NCI-H460 (cell line): Measurements from ENCODE around the gene ACOT8. TPM values are rescaled to one million over a fixed set of nuclear protein-coding genes. Genes with fewer than 3 reads are reported as not detected.
"Not testable (repeated sequence)": the region's sequence is repeated elsewhere in the genome, so short reads cannot be mapped to it uniquely, and the experiment has no call there.

ENCODE experiments used
- DNase-seq: peaks from one replicate; pipeline ENCODE4 v3.0.0-alpha.2; 2016; ENCODE audit warnings: low read depth; ENCODE audit errors: extremely low read depth
- polyA plus RNA-seq: library from polyadenylated mRNA; depleted of rRNA; stranded (reverse); fragments of >200 nt; gene quantifications from 2 replicates; pipeline ENCODE4 v1.2.3, GENCODE V29; 2014; cell fraction: nucleus; rRNA removed
- total RNA-seq: library from RNA; depleted of rRNA; stranded (reverse); fragments of >200 nt; shearing (Covaris generic); gene quantifications from 2 replicates; pipeline ENCODE4 v1.2.3, GENCODE V29; 2014; rRNA removed

ACOT8 gene
- total RNA-seq: 21.1 and 21.6 TPM in 2 replicates
- 24.4 and 38.4 TPM in 2 replicates for polyA plus RNA-seq

DNA sequence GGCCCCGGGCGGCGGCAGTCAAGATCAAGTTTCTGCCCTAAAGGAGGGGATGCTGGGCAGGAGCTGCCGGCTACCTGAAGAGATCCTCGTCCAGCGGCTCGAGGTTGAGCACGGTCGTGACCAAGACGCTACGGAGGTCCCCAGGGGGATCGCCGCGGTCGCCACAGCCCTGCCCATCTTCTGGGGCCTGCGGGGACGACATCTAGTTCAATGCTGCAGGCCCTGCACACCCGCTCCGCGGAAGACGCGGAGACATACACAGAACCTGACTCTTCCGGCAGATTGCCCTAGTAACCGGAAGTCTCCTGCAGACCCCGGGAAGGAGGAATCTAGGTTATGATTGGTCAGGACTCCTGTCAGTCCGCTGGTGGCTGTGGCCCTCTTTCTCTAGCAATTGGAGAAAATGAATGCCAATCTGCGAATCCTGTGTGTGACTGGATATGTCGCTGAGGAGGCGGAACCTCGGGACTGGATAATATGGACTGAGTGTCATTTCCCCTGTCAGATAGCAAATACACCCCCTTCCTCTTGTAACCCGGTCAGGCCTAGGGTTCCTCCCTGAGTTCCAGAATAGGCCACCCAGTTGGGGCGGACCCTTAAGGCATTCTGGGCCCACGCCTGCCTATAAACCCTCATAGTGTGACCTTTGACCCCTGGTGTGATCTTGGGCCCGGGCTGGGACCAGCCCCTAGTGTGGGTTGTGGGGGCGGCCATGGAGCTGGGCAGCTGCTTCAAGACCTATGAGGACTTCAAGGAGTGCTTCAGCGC is at the start of gene ACOT8, which contains the start of gene ZSWIM3:
Gene ACOT8, minus strand, starts transcription at position 279 of the 768 bp plus-strand sequence. Its CDS starts 77 bp downstream, at position 202.
Gene ZSWIM3, plus strand, starts transcription at position 501 of the 768 bp plus-strand sequence. Its CDS starts 212 bp downstream, at position 713.
- peak; percentile 100 for DNase-seq

DNA sequence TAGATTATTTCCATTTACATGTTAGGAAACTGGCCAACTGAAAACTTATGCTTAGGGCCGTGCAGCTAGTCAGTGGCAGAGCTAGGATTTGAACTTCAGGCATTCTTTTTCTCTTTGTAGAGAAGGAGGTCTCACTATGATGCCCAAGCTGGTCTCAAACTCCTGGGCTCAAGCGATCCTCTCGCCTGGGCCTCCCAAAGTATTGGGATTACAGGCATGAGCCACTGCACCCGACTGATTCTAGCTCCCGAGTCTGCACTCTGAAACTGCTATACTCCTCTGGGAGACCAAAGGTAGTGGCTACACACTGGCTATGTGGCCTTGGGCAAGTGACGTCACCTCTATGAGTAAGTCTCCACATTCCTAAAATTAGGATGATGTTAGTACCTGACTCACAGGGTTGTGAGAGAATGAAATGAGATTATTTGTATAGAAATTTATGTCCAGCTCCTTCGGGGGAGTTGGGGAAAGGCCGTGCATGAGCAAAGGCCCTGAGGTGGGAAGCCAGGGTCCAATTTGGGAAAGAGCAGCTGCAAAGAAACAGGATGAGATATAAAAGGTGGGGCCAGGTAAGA is 48.4 kb upstream of the ACOT8 start:
- DNase-seq: no peak

GRCh38 chr20:45904583-45905504 is 47.7 kb upstream of the ACOT8 start:
- DNase-seq: no peak

- DNase-seq: no peak
Measured at GRCh38 chr20:45902199-45902701, 45.1 kb upstream of the ACOT8 start.

- DNase-seq: not testable (repeated sequence)
Measured at GRCh38 chr20:45901332-45901731, 44.1 kb upstream of the ACOT8 start.

DNA sequence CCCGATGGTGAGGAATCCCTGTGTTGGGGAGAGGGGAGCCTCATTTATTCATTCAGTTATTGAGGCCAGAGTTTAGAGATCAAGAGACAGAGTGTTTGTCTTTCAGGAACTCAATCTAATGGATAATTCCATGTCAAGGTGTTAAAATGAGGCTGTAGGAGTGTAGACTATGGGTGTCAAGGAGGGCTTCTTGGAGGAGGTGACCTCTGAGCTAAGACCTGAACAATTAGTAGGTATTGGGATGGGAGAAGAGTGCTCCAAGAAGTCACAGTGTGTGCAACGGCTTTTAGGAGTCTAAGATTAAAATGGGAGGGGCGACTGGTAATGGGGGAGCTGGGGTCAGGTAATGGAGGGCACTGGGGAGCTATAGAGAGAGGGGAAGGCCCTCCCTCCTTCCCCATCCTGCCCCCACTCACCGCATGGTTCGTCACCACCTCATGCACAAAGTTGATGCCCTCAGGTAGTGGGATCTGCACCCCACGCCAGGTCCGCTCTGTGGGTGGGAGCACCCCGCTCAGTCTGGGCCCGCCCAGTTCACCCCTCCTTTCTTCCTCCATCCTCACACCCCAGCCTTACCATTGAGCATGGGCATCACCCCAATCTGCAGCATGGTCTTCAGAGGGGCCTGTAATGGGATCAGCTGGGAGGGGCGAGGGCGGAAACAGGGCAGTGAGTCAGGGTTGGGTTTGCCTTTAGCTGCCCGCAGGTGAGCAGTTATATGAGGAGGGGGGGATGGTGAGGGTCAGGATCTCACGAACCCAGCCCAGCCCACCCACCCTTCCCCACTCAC is 42.0 kb upstream of the ACOT8 start:
- DNase-seq: no peak

GRCh38 chr20:45898285-45898684 is 41.1 kb upstream of the ACOT8 start:
- DNase-seq: no peak

DNA sequence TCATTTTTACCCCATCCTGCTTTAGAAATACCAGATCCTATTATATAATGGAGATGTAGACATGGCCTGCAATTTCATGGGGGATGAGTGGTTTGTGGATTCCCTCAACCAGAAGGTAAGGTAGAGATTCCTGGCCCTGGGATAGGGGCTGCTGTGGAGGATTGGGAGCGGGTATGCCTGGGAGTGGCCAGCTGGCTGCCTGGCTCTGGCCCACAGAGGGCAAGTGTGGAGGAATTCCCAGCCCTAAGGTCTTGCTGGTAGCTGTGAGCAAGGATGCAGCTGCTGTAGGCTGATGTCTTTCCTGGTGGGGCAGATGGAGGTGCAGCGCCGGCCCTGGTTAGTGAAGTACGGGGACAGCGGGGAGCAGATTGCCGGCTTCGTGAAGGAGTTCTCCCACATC is 40.5 kb upstream of the ACOT8 start:
- DNase-seq: no peak

DNA sequence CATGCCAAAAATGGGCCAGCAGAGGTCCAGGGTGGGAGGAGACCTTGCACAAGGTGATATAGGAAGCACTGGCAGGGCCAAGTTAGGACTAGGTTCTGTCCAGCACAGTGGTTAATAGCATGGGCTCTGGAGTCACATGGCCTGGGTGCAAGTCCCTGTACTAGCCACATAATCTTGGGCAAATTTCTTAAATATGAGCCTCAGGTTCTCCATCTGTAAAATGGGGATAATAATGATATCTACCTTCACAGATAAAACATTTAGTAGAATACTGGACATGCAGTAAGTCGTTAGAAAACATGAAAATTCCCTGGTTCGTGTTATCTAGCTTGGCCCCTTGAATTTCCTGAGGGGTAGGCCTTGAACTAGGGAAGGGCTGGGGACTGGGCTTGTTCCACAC is 40.1 kb upstream of the ACOT8 start:
- no peak for DNase-seq

DNA sequence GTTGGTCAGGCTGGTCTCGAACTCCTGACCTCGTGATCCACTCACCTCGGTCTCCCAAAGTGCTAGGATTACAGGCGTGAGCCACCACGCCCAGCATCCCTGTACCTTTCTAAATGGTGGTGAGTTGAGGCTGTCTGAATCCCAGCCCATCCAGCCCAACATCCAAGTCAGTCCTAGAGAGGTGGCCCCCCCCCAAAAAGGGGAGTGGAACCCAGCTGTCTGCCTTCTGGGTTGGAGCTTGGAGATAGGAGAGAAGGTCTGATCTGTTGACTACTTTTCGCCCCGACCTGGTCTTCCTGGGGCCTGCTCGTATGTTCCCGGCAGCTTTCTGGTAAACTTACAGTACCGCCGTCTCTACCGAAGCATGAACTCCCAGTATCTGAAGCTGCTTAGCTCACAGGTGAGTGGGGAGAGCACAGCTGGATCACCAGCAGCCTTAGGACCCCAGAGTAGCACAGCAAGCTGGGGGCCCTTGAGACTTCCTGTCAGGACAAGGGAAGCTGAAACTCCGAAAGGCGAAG is 39.5 kb upstream of the ACOT8 start:
- DNase-seq: no peak

GRCh38 chr20:45894797-45895196 is 37.6 kb upstream of the ACOT8 start:
- DNase-seq: no peak

GRCh38 chr20:45893831-45894230 is 36.6 kb upstream of the ACOT8 start:
- DNase-seq: no peak

- DNase-seq: no peak
Measured at GRCh38 chr20:45892828-45893500, 35.8 kb upstream of the ACOT8 start.

GRCh38 chr20:45892049-45892825 is 35.0 kb upstream of the ACOT8 start:
- DNase-seq: peak; percentile 38

GRCh38 chr20:45890985-45891983 is 34.1 kb upstream of the ACOT8 start, which contains the start of the genes CTSA and NEURL2:
CTSA (plus strand) TSS chr20:45891335; CDS start chr20:45891569, 234 bp downstream.
NEURL2 (minus strand) TSS chr20:45891208; CDS start chr20:45890991, 217 bp downstream.
- peak; percentile 84 for DNase-seq

- DNase-seq: no peak
Measured at GRCh38 chr20:45890077-45890984, 33.1 kb upstream of the ACOT8 start.
